ENCODE results near the gene CCDC148.
"Not testable (repeated sequence)": the region's sequence is repeated elsewhere in the genome, so short reads cannot be mapped to it uniquely, and the experiment has no call there.

GRCh38 chr2:158472829-158473228 lies 16.3 kb upstream of the CCDC148 start:
- not testable (repeated sequence) for TF ChIP-seq CTCF, POLR2A (IDR thresholded peaks at IDR 0.05)

Data from testis (tissue), 2 donors.